ENCODE measurements around the gene CAPN7. TPM values are rescaled to one million over a fixed set of nuclear protein-coding genes. Genes with fewer than 3 reads are reported as not detected.

The CAPN7 gene
- total RNA-seq, 1 experiment from 2014 or later: 25.2 TPM

- Histone ChIP-seq H3K79me1 (ENCODE audit: insufficient read depth, low read depth, low read length, poor library complexity, severe bottlenecking) (no peaks in the 10 kb centered on the region), H4K20me1 (ENCODE audit: control insufficient read depth, insufficient read depth, insufficient read length) (no peaks in the 10 kb centered on the region), H3K4me2 (ENCODE audit: insufficient read depth, insufficient read length, low read length) (no peak overlapping the region), H3K9ac (ENCODE audit: extremely low read depth, insufficient read length, low read length) (no peak overlapping the region), H3K4me1 (ENCODE audit: insufficient read depth, low read length) (no peaks in the 10 kb centered on the region), H3K18ac (ENCODE audit: insufficient read length, low read depth, low read length) (no peak overlapping the region), H3K14ac (ENCODE audit: insufficient read depth, low read length) (no peak overlapping the region), H3K27me3 (ENCODE audit: insufficient read depth, low read length) (no peaks in the 10 kb centered on the region), H4K91ac (ENCODE audit: insufficient read length, low read depth, low read length) (no peak overlapping the region), H3K79me2 (ENCODE audit: insufficient read depth, low read length) (no peaks in the 10 kb centered on the region), H3T11ph (ENCODE audit: low read length) (no peak overlapping the region), H2AK5ac (ENCODE audit: insufficient read length, low read length) (no peak overlapping the region), H3K23ac (ENCODE audit: insufficient read length, low read depth, low read length) (no peak overlapping the region), H2BK120ac (ENCODE audit: low read depth, low read length, poor library complexity, severe bottlenecking) (no peak overlapping the region), H4K5ac (ENCODE audit: insufficient read length, low read depth, low read length) (no peak overlapping the region), H2AFZ (ENCODE audit: low read length) (no peak overlapping the region), H2BK20ac (ENCODE audit: low read depth, low read length, poor library complexity, severe bottlenecking) (no peak overlapping the region), H2BK15ac (ENCODE audit: low read depth, low read length) (no peak overlapping the region), H3K23me2 (ENCODE audit: insufficient read length, low read depth, low read length, poor library complexity, severe bottlenecking) (no peaks in the 10 kb centered on the region), H3K4ac (ENCODE audit: low read depth, low read length) (no peak overlapping the region), H2BK5ac (ENCODE audit: insufficient read length, low read length) (no peak overlapping the region), H3K9me3 (ENCODE audit: control insufficient read depth, low read depth, low read length) (no peaks in the 10 kb centered on the region), H2BK12ac (ENCODE audit: insufficient read length, low read depth, low read length) (no peak overlapping the region), H4K8ac (replicated peaks; ENCODE audit: insufficient read length, low read depth, low read length) (no peak overlapping the region), H3K56ac (ENCODE audit: insufficient read length, low read depth, low read length) (no peak overlapping the region), H3K27ac (ENCODE audit: insufficient read length, low read depth, low read length) (no peak overlapping the region)
- H3K27me3 Mint-ChIP-seq (ENCODE audit: low read depth): no peaks in the 10 kb centered on the region
- DNase-seq: no peak
- H3K4me1 Mint-ChIP-seq: no peaks in the 10 kb centered on the region
- peaks cover 4 to 62% (median 14%) of the 10 kb centered on the region in 3 experiments; a peak in 5 of 7 replicates for H3K36me3 Mint-ChIP-seq (ENCODE audit: insufficient read depth in 1 of 3, low read depth in 3 of 3)
- H3K4me3 Mint-ChIP-seq: no peak overlapping the region
- H3K9me3 Mint-ChIP-seq: no peaks in the 10 kb centered on the region
- no peak overlapping the region for H3K27ac Mint-ChIP-seq
- no CpG with 5 or more reads among the region's 2 CpGs for whole genome bisulfite sequencing (ENCODE audit: extremely low coverage, insufficient read length, low lambda C conversion rate)
- TF ChIP-seq, protein P1, sequence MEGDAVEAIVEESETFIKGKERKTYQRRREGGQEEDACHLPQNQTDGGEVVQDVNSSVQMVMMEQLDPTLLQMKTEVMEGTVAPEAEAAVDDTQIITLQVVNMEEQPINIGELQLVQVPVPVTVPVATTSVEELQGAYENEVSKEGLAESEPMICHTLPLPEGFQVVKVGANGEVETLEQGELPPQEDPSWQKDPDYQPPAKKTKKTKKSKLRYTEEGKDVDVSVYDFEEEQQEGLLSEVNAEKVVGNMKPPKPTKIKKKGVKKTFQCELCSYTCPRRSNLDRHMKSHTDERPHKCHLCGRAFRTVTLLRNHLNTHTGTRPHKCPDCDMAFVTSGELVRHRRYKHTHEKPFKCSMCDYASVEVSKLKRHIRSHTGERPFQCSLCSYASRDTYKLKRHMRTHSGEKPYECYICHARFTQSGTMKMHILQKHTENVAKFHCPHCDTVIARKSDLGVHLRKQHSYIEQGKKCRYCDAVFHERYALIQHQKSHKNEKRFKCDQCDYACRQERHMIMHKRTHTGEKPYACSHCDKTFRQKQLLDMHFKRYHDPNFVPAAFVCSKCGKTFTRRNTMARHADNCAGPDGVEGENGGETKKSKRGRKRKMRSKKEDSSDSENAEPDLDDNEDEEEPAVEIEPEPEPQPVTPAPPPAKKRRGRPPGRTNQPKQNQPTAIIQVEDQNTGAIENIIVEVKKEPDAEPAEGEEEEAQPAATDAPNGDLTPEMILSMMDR (conservative IDR thresholded peaks at IDR 0.05): no peak
Observed at GRCh38 chr3:15246186-15246585, 40.1 kb downstream of the CAPN7 start.
